Posterior cingulate gyrus (tissue), 11 donors: ENCODE data around the gene MRPS34.

Source experiments
- DNase-seq, 10 donors: peaks; one replicate each; pipeline versions ENCODE4 v3.0.0 to v3.0.0-alpha.2; 2020 to 2021; ENCODE audit warnings: mixed read lengths in 3 of 10
- intact Hi-C: fragments of 100-400 bp; cut with DNase I; formaldehyde crosslinking; loops from one replicate; pipeline ENCODE4 v1.15.1; 2023

MRPS34 gene

GRCh38 chr16:1772908-1773702 is at the start of gene MRPS34:
Gene MRPS34 (minus strand): TSS chr16:1773134. CDS start chr16:1773119, 15 bp downstream.
- peak; percentile 76 to 97 (median 83) for DNase-seq

GRCh38 chr16:1821861-1822611 is 49.1 kb upstream of the MRPS34 start:
- peak in 2 of 10 donors; percentile 73 to 77 for DNase-seq
- intact Hi-C loops, result no loop called here

More at GRCh38 chr16:1772908-1773702, at the start of gene MRPS34:
- intact Hi-C loops, result loop anchor here (5.0 kb wide), 3 partner anchors 54 to 189 kb away; partner anchors contain the start of genes FAHD1, HAGH, MAPK8IP3 and RPS2

- intact Hi-C loops, result no loop called here
- peak in 1 of 10 donors; percentile 62 for DNase-seq
These were observed 48.0 kb upstream of the MRPS34 start for GRCh38 chr16:1820946-1821290.

- no peak for DNase-seq
- intact Hi-C loops, result no loop called here
These were observed 47.4 kb upstream of the MRPS34 start for GRCh38 chr16:1820096-1820945.

- intact Hi-C loops, result no loop called here
- peak in 1 of 10 donors; percentile 54 for DNase-seq
These were observed 46.7 kb upstream of the MRPS34 start for GRCh38 chr16:1819611-1820010.

- intact Hi-C loops, result no loop called here
These were observed 46.1 kb upstream of the MRPS34 start for GRCh38 chr16:1818873-1819525.

GRCh38 chr16:1818204-1818872 is 45.4 kb upstream of the MRPS34 start:
- DNase-seq, result no peak
- intact Hi-C loops, result no loop called here

More at GRCh38 chr16:1818873-1819525, 46.1 kb upstream of the MRPS34 start:
- DNase-seq, result peak in 1 of 10 donors; percentile 49

GRCh38 chr16:1817716-1818115 is 44.8 kb upstream of the MRPS34 start:
- DNase-seq, result peak in 1 of 10 donors; percentile 76
- intact Hi-C loops, result no loop called here

GRCh38 chr16:1817276-1817589 is 44.3 kb upstream of the MRPS34 start:
- intact Hi-C loops, result no loop called here

GRCh38 chr16:1816396-1817275 is 43.7 kb upstream of the MRPS34 start:
- peak in 1 of 10 donors; percentile 74 for DNase-seq
- intact Hi-C loops, result no loop called here

More at GRCh38 chr16:1817276-1817589, 44.3 kb upstream of the MRPS34 start:
- no peak for DNase-seq

GRCh38 chr16:1815461-1815860 is 42.5 kb upstream of the MRPS34 start:
- DNase-seq, result no peak
- intact Hi-C loops, result no loop called here

- DNase-seq, result peak; percentile 34 to 96 (median 79)
- intact Hi-C loops, result no loop called here
These were observed 39.8 kb upstream of the MRPS34 start for GRCh38 chr16:1812732-1813163.

GRCh38 chr16:1810536-1810935 is 37.6 kb upstream of the MRPS34 start:
- DNase-seq, result peak in 1 of 10 donors; percentile 79
- intact Hi-C loops, result no loop called here

GRCh38 chr16:1810106-1810505 is 37.2 kb upstream of the MRPS34 start:
- intact Hi-C loops, result no loop called here

GRCh38 chr16:1809281-1809801 is 36.4 kb upstream of the MRPS34 start:
- intact Hi-C loops, result no loop called here
- peak in 2 of 10 donors; percentile 81 to 82 for DNase-seq

More at GRCh38 chr16:1810106-1810505, 37.2 kb upstream of the MRPS34 start:
- peak in 2 of 10 donors; percentile 49 to 58 for DNase-seq

- DNase-seq, result peak in 2 of 10 donors; percentile 54 to 59
- intact Hi-C loops, result no loop called here
These were observed 35.8 kb upstream of the MRPS34 start for GRCh38 chr16:1808691-1809090.

- peak in 2 of 10 donors; percentile 56 to 62 for DNase-seq
- intact Hi-C loops, result no loop called here
These were observed 34.7 kb upstream of the MRPS34 start for GRCh38 chr16:1807626-1808025.

GRCh38 chr16:1800701-1801100 is 27.8 kb upstream of the MRPS34 start:
- DNase-seq, result peak in 1 of 10 donors; percentile 68
- intact Hi-C loops, result no loop called here
